Measurements from ENCODE around the gene SPACA5B. TPM values are rescaled to one million over a fixed set of nuclear protein-coding genes. Genes with fewer than 3 reads are reported as not detected.

The SPACA5B gene
- total RNA-seq = not detected in 2 replicates

GRCh38 chrX:48130326-48130725, at the start of gene SPACA5B:
Gene SPACA5B (plus strand): TSS chrX:48130626. CDS start chrX:48130688, 62 bp downstream.

Small RNAs within 50 kb of the gene (small RNA-seq; reads per million reads assigned to genes)
- gene AC245047.7 = not detected
- not detected for gene RNU6-707P

Other genes with a start within 250 kb of the SPACA5B start
- gene ZNF182, start 126.6 kb upstream of the SPACA5B start, total RNA-seq = 3.9 and 5.4 TPM in 2 replicates
- gene SPACA5, start 123.6 kb upstream of the SPACA5B start, total RNA-seq = not detected in 2 replicates
- gene ZNF630, start 59.0 kb upstream of the SPACA5B start, total RNA-seq = 2.0 and 2.3 TPM in 2 replicates
- not detected in 2 replicates for gene SSX5, start 66.2 kb downstream of the SPACA5B start, total RNA-seq
- gene SSX1, start 124.8 kb downstream of the SPACA5B start, total RNA-seq = not detected in 2 replicates
- not detected in 2 replicates for gene SSX3, start 226.1 kb downstream of the SPACA5B start, total RNA-seq

All from articular chondrocyte of knee joint (primary cell).